SK-N-MC (cell line): Measurements from ENCODE around the gene DUSP3.
A peak's percentile ranks its signal among the peaks of the same experiment; 100 is the strongest.

Experiments used
- DNase-seq: peaks from one replicate; pipeline ENCODE4 v3.0.0-alpha.2; 2011; ENCODE audit warnings: low read depth, low spot score
- H3K27ac ChIP-seq: fragments of 200-600 bp; sonication (generic); 2 replicates; pipeline ENCODE4 v1.5.1; 2016; ENCODE audit warnings: mixed run types
- H3K36me3 ChIP-seq: fragments of 200-600 bp; sonication (generic); 2 replicates; pipeline ENCODE4 v1.6.1; 2017; ENCODE audit warnings: antibody characterized with exemption, low read length, mixed read lengths; ENCODE audit not compliant: insufficient read depth
- H3K4me3 ChIP-seq: fragments of 200-600 bp; sonication (generic); 2 replicates; pipeline ENCODE4 v1.5.1; 2016
- H3K9ac ChIP-seq: fragments of 200-600 bp; sonication (generic); 2 replicates; pipeline ENCODE4 v1.8.0; 2017; ENCODE audit warnings: mixed run types, mixed read lengths; ENCODE audit not compliant: insufficient read length
- H3K9me3 ChIP-seq: fragments of 200-600 bp; sonication (generic); 2 replicates; pipeline ENCODE4 v1.6.1; 2017; ENCODE audit warnings: low read depth, mild to moderate bottlenecking, antibody characterized with exemption, low read length, moderate library complexity, mixed read lengths
- EZH2 ChIP-seq: fragments of 200-600 bp; sonication (generic); IDR thresholded peaks from one replicate; pipeline ENCODE4 v1.6.1; 2017; ENCODE audit warnings: antibody characterized with exemption
- FOXP2 ChIP-seq: optimal IDR thresholded peaks from 2 replicates; pipeline ENCODE3; 2011; ENCODE audit warnings: mild to moderate bottlenecking, moderate library complexity; ENCODE audit not compliant: insufficient read depth; ENCODE audit errors: extremely low read length, control extremely low read depth
- POLR2AphosphoS5 ChIP-seq: IDR thresholded peaks from 2 replicates; pipeline ENCODE4 v1.6.1; 2012; ENCODE audit warnings: mild to moderate bottlenecking, low read depth, low read length, borderline replicate concordance

DUSP3 gene

GRCh38 chr17:43790311-43790940 lies 11.6 kb upstream of the DUSP3 start:
- no peaks in the 10 kb centered on the region for H3K9me3 ChIP-seq
- no peak for TF ChIP-seq EZH2
- no peak for TF ChIP-seq POLR2AphosphoS5
- no peak for TF ChIP-seq FOXP2
- DNase-seq = no peak
- H3K4me3 ChIP-seq = no peak overlapping the region
- no peak overlapping the region for H3K27ac ChIP-seq
- no peaks in the 10 kb centered on the region for H3K36me3 ChIP-seq
- no peak overlapping the region for H3K9ac ChIP-seq

- H3K4me3 ChIP-seq = no peak overlapping the region
- H3K27ac ChIP-seq = no peak overlapping the region
- no peaks in the 10 kb centered on the region for H3K36me3 ChIP-seq
- TF ChIP-seq POLR2AphosphoS5 (no peak), EZH2 (no peak), FOXP2 (no peak)
- no peaks in the 10 kb centered on the region for H3K9me3 ChIP-seq
- no peak for DNase-seq
- H3K9ac ChIP-seq = no peak overlapping the region
Measured at GRCh38 chr17:43789482-43789881, 10.7 kb upstream of the DUSP3 start.

- Histone ChIP-seq H3K4me3 (no peak overlapping the region), H3K9me3 (no peaks in the 10 kb centered on the region), H3K27ac (no peak overlapping the region), H3K9ac (no peak overlapping the region), H3K36me3 (no peaks in the 10 kb centered on the region)
- TF ChIP-seq FOXP2 = no peak
- TF ChIP-seq EZH2 = no peak
- no peak for TF ChIP-seq POLR2AphosphoS5
- DNase-seq = no peak
Measured at GRCh38 chr17:43788540-43788939, 9.8 kb upstream of the DUSP3 start.

- H3K9me3 ChIP-seq = no peaks in the 10 kb centered on the region
- H3K4me3 ChIP-seq = peak overlapping the region; percentile 31; the same call in 1 of the 2 replicates
- TF ChIP-seq POLR2AphosphoS5 = no peak
- TF ChIP-seq EZH2 = no peak
- no peak for TF ChIP-seq FOXP2
- no peak for DNase-seq
- H3K36me3 ChIP-seq = no peaks in the 10 kb centered on the region
- H3K9ac ChIP-seq = no peak overlapping the region
- peak overlapping the region; percentile 32; the same call in 1 of the 2 replicates for H3K27ac ChIP-seq
Measured at GRCh38 chr17:43787728-43788127, 9.0 kb upstream of the DUSP3 start.

- Histone ChIP-seq H3K4me3 (no peak overlapping the region), H3K36me3 (no peaks in the 10 kb centered on the region), H3K9me3 (no peaks in the 10 kb centered on the region), H3K9ac (no peak overlapping the region), H3K27ac (no peak overlapping the region)
- no peak for DNase-seq
- TF ChIP-seq FOXP2 (no peak), POLR2AphosphoS5 (no peak), EZH2 (no peak)
Measured at GRCh38 chr17:43784628-43785101, 5.9 kb upstream of the DUSP3 start.

GRCh38 chr17:43784068-43784467 lies 5.3 kb upstream of the DUSP3 start:
- no peak overlapping the region for H3K27ac ChIP-seq
- no peak for DNase-seq
- no peak for TF ChIP-seq FOXP2
- no peak for TF ChIP-seq POLR2AphosphoS5
- no peak for TF ChIP-seq EZH2

GRCh38 chr17:43782913-43783680 lies 4.3 kb upstream of the DUSP3 start:
- TF ChIP-seq POLR2AphosphoS5 (no peak), EZH2 (no peak), FOXP2 (no peak)
- Histone ChIP-seq H3K4me3 (no peak overlapping the region), H3K9me3 (no peaks in the 10 kb centered on the region), H3K36me3 (no peaks in the 10 kb centered on the region), H3K27ac (no peak overlapping the region), H3K9ac (no peak overlapping the region)
- no peak for DNase-seq

More at GRCh38 chr17:43784068-43784467, 5.3 kb upstream of the DUSP3 start:
- Histone ChIP-seq H3K9me3 (no peaks in the 10 kb centered on the region), H3K4me3 (no peak overlapping the region), H3K9ac (no peak overlapping the region), H3K36me3 (no peaks in the 10 kb centered on the region)

- no peak for TF ChIP-seq FOXP2
- TF ChIP-seq POLR2AphosphoS5 = no peak
- TF ChIP-seq EZH2 = no peak
- Histone ChIP-seq H3K27ac (no peak within 1 kb of the TSS), H3K4me3 (peak within 1 kb of the TSS; percentile 98), H3K36me3 (no peaks in the 10 kb centered on the region), H3K9ac (peak within 1 kb of the TSS; percentile 72), H3K9me3 (no peaks in the 10 kb centered on the region)
- DNase-seq = no peak
Measured at GRCh38 chr17:43780135-43780534, 1.4 kb upstream of the DUSP3 start, which contains the start of gene CFAP97D1. TSS of gene CFAP97D1 (plus strand) at chr17:43780435. CDS start at chr17:43780463, 28 bp downstream.
